ENCODE data around the gene NRG2. TPM values are rescaled to one million over a fixed set of nuclear protein-coding genes. Genes with fewer than 3 reads are reported as not detected.

The NRG2 gene
- total RNA-seq, 3 donors from 2014 or later = 5.9 to 16.5 (median 7.2) TPM

DNA sequence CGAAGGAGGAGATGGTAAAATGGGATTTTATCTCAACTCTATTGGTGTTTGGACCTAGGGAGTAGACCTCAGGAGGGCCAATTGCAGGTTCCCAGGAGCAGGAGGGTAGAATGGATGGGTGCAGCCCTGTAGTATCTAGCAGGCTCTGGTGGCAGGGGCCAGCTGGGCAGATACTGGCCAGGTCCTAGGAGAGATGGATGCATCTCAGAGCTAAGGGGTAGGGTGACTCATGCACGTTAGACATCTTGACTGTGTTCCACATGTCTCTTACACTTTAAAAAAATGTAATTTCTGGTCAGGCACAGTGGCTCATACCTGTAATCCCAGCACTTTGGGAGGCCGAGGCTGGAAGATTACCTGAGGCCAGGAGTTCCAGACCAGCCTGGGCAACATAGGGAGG, 225.1 kb downstream of the NRG2 start:
- no peaks in the 10 kb centered on the region for H3K27me3 ChIP-seq
- TF ChIP-seq, protein P1, sequence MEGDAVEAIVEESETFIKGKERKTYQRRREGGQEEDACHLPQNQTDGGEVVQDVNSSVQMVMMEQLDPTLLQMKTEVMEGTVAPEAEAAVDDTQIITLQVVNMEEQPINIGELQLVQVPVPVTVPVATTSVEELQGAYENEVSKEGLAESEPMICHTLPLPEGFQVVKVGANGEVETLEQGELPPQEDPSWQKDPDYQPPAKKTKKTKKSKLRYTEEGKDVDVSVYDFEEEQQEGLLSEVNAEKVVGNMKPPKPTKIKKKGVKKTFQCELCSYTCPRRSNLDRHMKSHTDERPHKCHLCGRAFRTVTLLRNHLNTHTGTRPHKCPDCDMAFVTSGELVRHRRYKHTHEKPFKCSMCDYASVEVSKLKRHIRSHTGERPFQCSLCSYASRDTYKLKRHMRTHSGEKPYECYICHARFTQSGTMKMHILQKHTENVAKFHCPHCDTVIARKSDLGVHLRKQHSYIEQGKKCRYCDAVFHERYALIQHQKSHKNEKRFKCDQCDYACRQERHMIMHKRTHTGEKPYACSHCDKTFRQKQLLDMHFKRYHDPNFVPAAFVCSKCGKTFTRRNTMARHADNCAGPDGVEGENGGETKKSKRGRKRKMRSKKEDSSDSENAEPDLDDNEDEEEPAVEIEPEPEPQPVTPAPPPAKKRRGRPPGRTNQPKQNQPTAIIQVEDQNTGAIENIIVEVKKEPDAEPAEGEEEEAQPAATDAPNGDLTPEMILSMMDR (IDR thresholded peaks at IDR 0.05) = no peak
- no peak for TF ChIP-seq POLR2AphosphoS5 (IDR thresholded peaks at IDR 0.05)
- intact Hi-C loops (cut with DNase I; ENCODE audit: low total_unique reads) = no loop called here
- H3K4me1 ChIP-seq = no peaks in the 10 kb centered on the region
- H3K27ac ChIP-seq = no peak overlapping the region
- no peak for DNase-seq (ENCODE audit: low spot score in 2 of 2)
- peaks cover 0 to 5% of the 10 kb centered on the region in 2 donors for H3K9me3 ChIP-seq
- H3K36me3 ChIP-seq = no peaks in the 10 kb centered on the region
- no peak overlapping the region for H3K4me3 ChIP-seq

- intact Hi-C loops (cut with DNase I; ENCODE audit: low total_unique reads) = no loop called here
- no peaks in the 10 kb centered on the region for H3K27me3 ChIP-seq
- no peak for DNase-seq (ENCODE audit: low spot score in 2 of 2)
- TF ChIP-seq, protein P1 (IDR thresholded peaks at IDR 0.05) = no peak
- TF ChIP-seq POLR2A (IDR thresholded peaks at IDR 0.05) = no peak
- no peak for TF ChIP-seq POLR2AphosphoS5 (IDR thresholded peaks at IDR 0.05)
- H3K27ac ChIP-seq = no peak overlapping the region
- no peak overlapping the region for H3K4me3 ChIP-seq
- no peaks in the 10 kb centered on the region for H3K36me3 ChIP-seq
- peaks cover 0 to 5% of the 10 kb centered on the region in 2 donors for H3K9me3 ChIP-seq
- no peaks in the 10 kb centered on the region for H3K4me1 ChIP-seq
These were observed 225.7 kb downstream of the NRG2 start for GRCh38 chr5:139817362-139817761.

DNA sequence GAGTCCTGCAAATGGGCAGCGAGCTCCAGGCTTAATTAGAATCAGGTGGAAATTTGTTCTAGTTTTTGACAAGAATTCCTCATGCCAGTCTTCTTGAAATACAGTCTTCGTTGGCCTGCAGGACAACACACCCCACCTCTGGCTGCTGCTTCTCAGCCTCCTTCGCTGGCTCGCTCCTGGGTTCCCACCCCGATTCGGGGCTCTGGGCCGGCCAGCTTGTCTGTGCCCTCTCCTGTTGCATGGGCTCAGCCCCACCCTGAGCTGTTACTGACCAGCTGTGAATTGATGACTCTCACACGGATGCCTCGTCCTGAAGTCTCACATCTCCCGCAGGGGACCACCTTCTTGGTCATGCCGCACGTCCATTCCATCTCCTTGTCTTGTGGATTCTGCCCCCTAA, 226.5 kb downstream of the NRG2 start:
- TF ChIP-seq POLR2A (IDR thresholded peaks at IDR 0.05) (no peak), POLR2AphosphoS5 (IDR thresholded peaks at IDR 0.05) (no peak)
- TF ChIP-seq, protein P1 (IDR thresholded peaks at IDR 0.05) = no peak
- no peaks in the 10 kb centered on the region for H3K4me1 ChIP-seq
- no peaks in the 10 kb centered on the region for H3K27me3 ChIP-seq
- H3K4me3 ChIP-seq = no peak overlapping the region
- H3K27ac ChIP-seq = no peak overlapping the region
- no peaks in the 10 kb centered on the region for H3K36me3 ChIP-seq
- no peak for DNase-seq (ENCODE audit: low spot score in 2 of 2)
- H3K9me3 ChIP-seq = peaks cover 0 to 5% of the 10 kb centered on the region in 2 donors
- intact Hi-C loops (cut with DNase I; ENCODE audit: low total_unique reads) = no loop called here

- Histone ChIP-seq H3K4me1 (no peaks in the 10 kb centered on the region), H3K4me3 (no peak overlapping the region), H3K9me3 (peaks cover 0 to 5% of the 10 kb centered on the region in 2 donors), H3K36me3 (no peaks in the 10 kb centered on the region), H3K27me3 (no peaks in the 10 kb centered on the region), H3K27ac (no peak overlapping the region)
- intact Hi-C loops (cut with DNase I; ENCODE audit: low total_unique reads) = no loop called here
- no peak for DNase-seq (ENCODE audit: low spot score in 2 of 2)
- TF ChIP-seq POLR2A (IDR thresholded peaks at IDR 0.05) (no peak), POLR2AphosphoS5 (IDR thresholded peaks at IDR 0.05) (no peak)
- TF ChIP-seq, protein P1 (IDR thresholded peaks at IDR 0.05) = no peak
These were observed 228.3 kb downstream of the NRG2 start for GRCh38 chr5:139814704-139815280.

GRCh38 chr5:139814191-139814601, 228.9 kb downstream of the NRG2 start:
- no peak for DNase-seq (ENCODE audit: low spot score in 2 of 2)
- H3K4me1 ChIP-seq = no peaks in the 10 kb centered on the region
- intact Hi-C loops (cut with DNase I; ENCODE audit: low total_unique reads) = no loop called here
- no peaks in the 10 kb centered on the region for H3K27me3 ChIP-seq
- peaks cover 0 to 4% of the 10 kb centered on the region in 2 donors for H3K9me3 ChIP-seq
- H3K4me3 ChIP-seq = no peak overlapping the region
- no peak overlapping the region for H3K27ac ChIP-seq
- TF ChIP-seq, protein P1 (IDR thresholded peaks at IDR 0.05) = no peak
- no peak for TF ChIP-seq POLR2AphosphoS5 (IDR thresholded peaks at IDR 0.05)
- no peaks in the 10 kb centered on the region for H3K36me3 ChIP-seq

Measured in breast epithelium (tissue), 4 donors.